Activated T-helper 1 cell treated with anti-CD3 and anti-CD28 coated beads, Interleukin-2, amount 50 U/mL, for 16 hours (primary cell): ENCODE results near the gene HAX1.
"Not testable (repeated sequence)": the region's sequence is repeated elsewhere in the genome, so short reads cannot be mapped to it uniquely, and the experiment has no call there.

Experiments
- DNase-seq, 2 donors: peaks; one replicate each; pipeline ENCODE4 v3.0.0-alpha.2; 2020; ENCODE audit warnings: low read depth in 1 of 2, low spot score in 1 of 2

HAX1 gene

GRCh38 chr1:154276797-154277196 is 4.4 kb downstream of the HAX1 start:
- no peak for DNase-seq

DNA sequence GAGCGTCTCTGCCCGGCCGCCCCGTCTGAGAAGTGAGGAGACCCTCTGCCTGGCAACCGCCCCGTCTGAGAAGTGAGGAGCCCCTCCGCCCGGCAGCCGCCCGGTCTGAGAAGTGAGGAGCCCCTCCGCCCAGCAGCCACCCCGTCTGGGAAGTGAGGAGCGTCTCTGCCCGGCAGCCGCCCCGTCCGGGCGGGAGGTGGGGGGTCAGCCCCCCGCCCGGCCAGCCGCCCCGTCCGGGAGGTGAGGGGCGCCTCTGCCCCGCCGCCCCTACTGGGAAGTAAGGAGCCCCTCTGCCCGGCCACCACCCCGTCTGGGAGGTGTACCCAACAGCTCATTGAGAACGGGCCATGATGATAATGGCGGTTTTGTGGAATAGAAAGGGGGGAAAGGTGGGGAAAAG is 15.2 kb downstream of the HAX1 start:
- not testable (repeated sequence) for DNase-seq

GRCh38 chr1:154288661-154289060 is 16.2 kb downstream of the HAX1 start:
- DNase-seq = no peak

DNA sequence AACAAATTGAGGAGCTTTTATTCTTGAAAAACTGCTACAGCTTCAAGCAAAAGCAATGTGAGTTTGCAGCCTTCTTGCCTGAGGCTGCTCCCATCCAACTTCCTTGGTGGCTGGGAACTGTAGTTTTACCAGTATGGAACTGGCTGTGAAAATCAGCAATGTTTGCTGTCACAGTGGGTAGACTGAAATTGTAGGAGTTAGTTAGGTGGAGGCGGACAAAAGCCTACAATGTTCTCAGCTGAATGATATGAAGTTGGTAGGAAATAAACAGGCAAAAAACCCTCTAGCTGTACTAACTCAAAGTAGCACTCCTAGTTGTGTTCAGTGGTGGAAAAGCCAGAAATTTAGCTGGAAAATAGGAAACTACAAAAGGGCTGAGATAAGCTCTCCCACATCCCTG is 18.5 kb downstream of the HAX1 start:
- DNase-seq = no peak

- no peak for DNase-seq
Measured at GRCh38 chr1:154295408-154296235, 23.2 kb downstream of the HAX1 start.

DNA sequence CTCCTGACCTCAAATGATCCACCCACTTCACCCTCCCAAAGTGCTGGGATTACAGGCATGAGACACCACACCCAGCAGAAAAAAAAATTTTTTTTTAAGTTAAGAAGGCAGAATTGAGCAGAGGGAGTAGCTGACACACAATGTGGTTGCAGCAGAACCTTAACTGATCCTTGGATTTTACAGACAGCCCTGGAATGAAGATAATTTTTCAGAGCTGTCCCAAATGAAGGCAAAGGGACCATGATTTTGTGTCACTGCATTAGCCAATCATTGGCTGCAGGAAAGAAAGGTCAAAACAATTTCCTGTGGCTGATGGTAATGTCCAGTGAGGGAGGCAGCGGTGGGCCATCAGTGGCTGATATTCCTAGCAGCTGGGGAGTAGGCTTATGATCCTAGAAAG is 29.2 kb downstream of the HAX1 start:
- no peak for DNase-seq

DNA sequence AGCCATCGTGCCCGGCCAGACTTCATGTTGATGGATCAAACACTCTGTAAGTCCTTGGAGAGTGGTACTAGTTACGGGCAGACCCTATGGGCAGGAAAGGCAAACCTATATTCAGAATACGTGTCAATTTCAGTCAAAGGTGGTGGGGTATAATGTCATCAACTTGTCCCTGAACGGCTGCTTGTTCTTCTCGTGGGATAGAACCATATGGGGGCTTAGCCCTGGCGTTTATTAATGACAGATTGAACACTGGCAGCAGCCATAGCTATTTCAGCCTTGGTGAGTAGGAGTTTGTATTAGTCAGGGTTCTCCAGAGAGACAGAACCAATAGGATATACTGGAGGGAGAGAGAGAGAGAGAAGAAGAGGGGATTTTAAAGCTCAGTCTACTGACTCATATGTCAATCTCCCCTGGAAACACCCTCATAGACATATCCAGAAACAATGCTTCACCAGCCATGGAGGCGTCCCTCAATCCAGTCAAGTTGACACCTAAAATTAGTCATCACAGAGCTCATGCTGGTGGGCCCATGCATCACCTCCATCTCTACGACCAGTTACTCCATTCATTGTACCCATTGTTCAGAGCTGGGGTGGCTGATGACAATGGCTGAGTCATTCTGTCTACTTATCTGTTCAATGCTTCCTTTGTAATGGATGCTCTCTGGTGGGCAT is 32.4 kb downstream of the HAX1 start:
- DNase-seq = no peak

GRCh38 chr1:154306151-154306550 is 33.7 kb downstream of the HAX1 start:
- DNase-seq = no peak

DNA sequence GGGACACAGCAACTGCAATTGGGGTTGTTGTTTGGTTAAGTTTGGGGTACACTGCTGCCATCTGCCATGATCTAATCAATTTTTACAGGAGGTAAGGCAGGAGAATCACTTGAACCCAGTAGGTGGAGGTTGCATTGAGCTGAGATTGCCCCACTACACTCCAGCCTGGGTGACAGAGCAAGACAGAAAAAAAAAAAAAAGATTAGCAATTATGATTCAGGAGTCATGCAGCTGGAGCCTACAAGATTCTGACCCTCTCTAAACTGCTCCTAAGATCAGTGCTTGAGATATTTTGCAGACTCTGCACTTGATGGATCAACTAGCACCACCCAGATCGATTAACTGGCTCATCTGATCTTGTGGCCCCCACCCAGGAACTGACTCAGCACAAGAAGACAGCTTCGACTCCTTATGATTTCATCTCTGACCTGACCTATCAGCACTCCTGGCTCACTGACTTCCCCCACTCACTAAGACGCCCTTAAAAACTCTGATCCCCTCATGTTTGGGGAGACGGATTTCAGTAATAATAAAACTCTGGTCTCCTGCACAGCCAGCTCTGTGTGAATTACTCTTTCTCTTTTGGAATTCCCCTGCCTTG is 35.3 kb downstream of the HAX1 start:
- not testable (repeated sequence) for DNase-seq

DNA sequence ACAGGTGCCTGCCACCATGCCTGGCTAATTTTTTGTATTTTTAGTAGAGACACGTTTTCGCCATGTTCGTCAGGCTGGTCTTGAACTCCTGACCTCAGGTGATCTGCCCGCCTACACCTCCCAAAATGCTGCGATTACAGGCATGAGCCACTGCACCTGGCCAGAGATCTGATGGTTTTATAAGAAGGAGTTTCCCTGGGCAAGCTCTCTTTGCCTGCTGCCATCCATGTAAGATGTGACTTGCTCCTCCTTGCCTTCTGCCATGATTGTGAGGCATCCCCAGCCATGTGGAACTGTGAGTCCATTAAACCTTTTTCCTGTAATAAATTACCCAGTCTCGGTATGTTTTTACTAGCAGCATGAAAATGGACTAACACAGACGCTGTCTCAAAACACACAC is 36.7 kb downstream of the HAX1 start:
- not testable (repeated sequence) for DNase-seq

DNA sequence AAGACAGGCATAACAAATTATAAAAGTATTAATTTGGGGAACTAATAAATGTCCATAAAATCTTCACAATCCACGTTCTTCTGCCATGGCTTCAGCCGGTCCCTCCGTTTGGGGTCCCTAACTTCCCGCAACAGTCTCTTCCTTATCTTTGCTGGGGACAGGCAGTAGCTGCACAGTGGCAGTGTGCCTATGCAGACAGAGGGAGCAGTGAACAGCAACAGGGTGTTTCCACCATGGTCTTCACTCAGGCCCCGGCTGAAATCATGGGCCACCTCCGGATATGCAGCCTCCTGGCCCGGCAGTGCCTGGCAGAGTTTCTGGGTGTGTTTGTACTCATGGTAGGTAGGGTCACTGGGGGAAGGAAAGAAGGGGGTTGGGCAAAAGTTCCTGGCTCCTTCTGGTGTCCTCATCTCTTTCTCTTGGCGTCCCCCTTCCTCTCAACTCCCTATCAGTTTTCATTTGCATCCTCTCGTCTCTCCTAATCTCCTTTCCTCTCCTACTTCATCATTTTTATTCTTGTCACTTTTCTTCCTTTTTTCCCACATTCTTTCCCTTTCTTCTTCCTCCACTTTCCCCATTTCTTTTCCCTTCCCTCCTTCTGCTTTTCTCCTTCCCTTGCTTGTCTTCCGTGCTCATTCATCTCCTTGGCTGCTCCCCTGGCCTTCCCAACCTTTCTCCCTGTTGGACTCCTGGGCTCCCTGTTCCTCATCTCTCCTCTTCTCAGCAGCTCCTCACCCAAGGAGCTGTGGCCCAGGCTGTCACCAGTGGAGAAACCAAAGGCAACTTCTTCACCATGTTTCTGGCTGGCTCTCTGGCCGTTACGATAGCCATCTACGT is 40.0 kb downstream of the HAX1 start:
- DNase-seq = not testable (repeated sequence)

DNA sequence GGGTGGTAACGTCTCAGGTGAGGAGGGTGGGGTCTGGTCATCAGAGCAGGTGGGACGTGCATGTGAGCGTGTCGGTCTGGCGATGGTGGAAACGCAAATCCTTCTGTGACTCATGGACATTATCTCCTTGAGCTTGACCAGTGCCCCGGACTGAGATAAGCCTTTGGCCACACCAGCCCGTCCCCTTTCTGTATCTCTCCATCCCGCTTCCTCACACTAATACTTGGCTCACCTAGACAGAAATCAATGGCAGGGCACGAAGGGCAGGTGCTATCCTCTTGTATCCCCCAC is 40.6 kb downstream of the HAX1 start:
- DNase-seq = no peak

- DNase-seq = not testable (repeated sequence)
Measured at GRCh38 chr1:154314226-154314625, 41.8 kb downstream of the HAX1 start.

GRCh38 chr1:154316704-154317103 is 44.3 kb downstream of the HAX1 start:
- DNase-seq = no peak

DNA sequence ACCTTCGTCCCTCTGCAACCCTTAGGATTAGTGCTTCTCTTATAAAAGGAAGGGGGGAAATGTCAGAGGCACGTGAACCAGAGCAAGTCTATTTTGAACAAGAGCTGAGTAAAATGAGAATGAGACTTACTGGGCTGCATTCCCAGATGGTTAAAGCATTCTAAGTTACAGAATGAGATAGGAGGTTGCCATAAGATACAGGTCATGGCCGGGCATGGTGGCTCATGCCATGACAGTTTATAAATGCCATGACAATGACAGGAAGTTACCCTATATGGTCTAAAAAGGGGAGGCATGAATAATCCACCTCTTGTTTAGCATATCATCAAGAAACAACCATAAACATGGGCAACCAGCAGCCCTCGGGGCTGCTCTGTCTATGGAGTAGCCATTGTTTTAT is 46.0 kb downstream of the HAX1 start:
- DNase-seq = no peak

DNA sequence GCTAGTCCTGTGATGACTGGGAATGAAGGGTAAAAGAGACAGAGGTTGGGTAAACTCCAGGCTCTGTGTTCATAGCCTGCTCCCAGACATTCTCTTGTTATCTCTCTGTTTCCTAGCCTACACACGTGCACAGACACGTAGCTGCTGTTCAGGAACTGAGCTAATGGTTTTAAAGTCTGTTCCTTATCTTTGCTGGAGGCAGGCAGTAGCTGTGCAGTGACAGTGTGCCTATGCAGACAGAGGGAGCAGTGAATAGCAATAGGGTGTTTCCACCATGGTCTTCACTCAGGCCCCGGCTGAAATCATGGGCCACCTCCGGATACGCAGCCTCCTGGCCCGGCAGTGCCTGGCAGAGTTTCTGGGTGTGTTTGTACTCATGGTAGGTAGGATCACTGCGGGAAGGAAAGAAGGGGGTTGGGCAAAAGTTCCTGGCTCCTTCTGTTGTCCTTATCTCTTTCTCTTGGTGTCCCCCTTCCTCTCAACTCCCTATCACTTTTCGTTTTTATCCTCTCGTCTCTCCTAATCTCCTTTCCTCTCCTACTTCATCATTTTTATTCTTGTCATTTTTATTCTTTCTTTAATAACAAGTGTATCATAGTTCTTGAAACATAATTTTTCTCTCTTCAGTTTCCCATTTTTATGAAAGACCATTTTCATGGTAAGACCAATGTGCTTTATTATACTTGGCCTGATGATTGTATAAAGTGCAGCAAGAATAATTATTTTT is 48.6 kb downstream of the HAX1 start, which contains the start of gene AQP10:
Gene AQP10 (plus strand): TSS at position 212 of the 727 bp plus-strand sequence. CDS start 63 bp downstream, at position 275.
- DNase-seq = no peak

GRCh38 chr1:154321609-154321934 is 49.1 kb downstream of the HAX1 start:
- not testable (repeated sequence) for DNase-seq

- DNase-seq = no peak
Measured at GRCh38 chr1:154323493-154323892, 51.1 kb downstream of the HAX1 start.

GRCh38 chr1:154324241-154324640 is 51.8 kb downstream of the HAX1 start:
- no peak for DNase-seq

- peak; percentile 62 to 72 for DNase-seq
Measured at GRCh38 chr1:154324669-154325582, 52.5 kb downstream of the HAX1 start, which contains the start of gene ATP8B2. ATP8B2 (plus strand) TSS chr1:154325525; CDS start chr1:154328142, 2,617 bp downstream.
